OCI-LY7 (cell line): ENCODE data around the gene CACNB1. TPM values are rescaled to one million over a fixed set of nuclear protein-coding genes. Genes with fewer than 3 reads are reported as not detected.

Experiments used
- BruUV-seq: library from RNA; stranded (reverse); fragments of 400-500 nt; replicated peaks from 2 replicates; lab custom pipeline; 2021; lab: Mats Ljungman, UMichigan
- CTCF ChIA-PET: fragments of 300-600 bp; sonication (Branson Sonifier 250); formaldehyde crosslinking; loops from one replicate; lab custom pipeline; 2022; ENCODE audit warnings: antibody characterized with exemption; ENCODE audit not compliant: unreplicated experiment; lab: Charles Lee
- POLR2A ChIA-PET: fragments of 300-600 bp; sonication (Branson Sonifier 250); formaldehyde crosslinking; loops from one replicate; lab custom pipeline; 2022; ENCODE audit warnings: antibody characterized with exemption; lab: Charles Lee
- DNase-seq: peaks from one replicate; pipeline ENCODE4 v3.0.0-alpha.2; 2015; ENCODE audit warnings: low spot score
- H2AFZ ChIP-seq: fragments of 200-600 bp; sonication (generic), shearing (Covaris generic); 2 replicates; pipeline ENCODE4 v1.6.1; 2014; ENCODE audit warnings: mild to moderate bottlenecking, antibody characterized with exemption, low read length, moderate library complexity
- H3K27ac ChIP-seq: fragments of 200-600 bp; sonication (generic); 2 replicates; pipeline ENCODE4 v1.5.1; 2014; ENCODE audit warnings: mixed run types, low read depth, mild to moderate bottlenecking, moderate library complexity, low read length, inconsistent platforms; ENCODE audit not compliant: poor library complexity, severe bottlenecking
- H3K36me3 ChIP-seq: fragments of 200-600 bp; sonication (generic); 2 replicates; pipeline ENCODE4 v1.6.1; 2014; ENCODE audit warnings: mild to moderate bottlenecking, antibody characterized with exemption, low read length, moderate library complexity, mixed read lengths; ENCODE audit not compliant: insufficient read depth
- H3K4me1 ChIP-seq: fragments of 200-600 bp; sonication (generic); 2 replicates; pipeline ENCODE4 v1.5.1; 2014; ENCODE audit warnings: mild to moderate bottlenecking, low read length; ENCODE audit not compliant: insufficient read depth, poor library complexity, severe bottlenecking
- H3K4me2 ChIP-seq: fragments of 200-600 bp; sonication (generic); 2 replicates; pipeline ENCODE4 v1.6.1; 2014; ENCODE audit warnings: mild to moderate bottlenecking, low read length
- H3K4me3 ChIP-seq: fragments of 200-600 bp; sonication (generic); 2 replicates; pipeline ENCODE4 v1.5.1; 2014; ENCODE audit warnings: mild to moderate bottlenecking, low read depth, low read length; ENCODE audit not compliant: poor library complexity, severe bottlenecking
- H3K79me2 ChIP-seq: fragments of 200-600 bp; sonication (generic); 2 replicates; pipeline ENCODE4 v1.6.1; 2016; ENCODE audit warnings: low read depth, mild to moderate bottlenecking, low read length, moderate library complexity, mixed read lengths; ENCODE audit not compliant: insufficient read depth
- H3K9me2 ChIP-seq: fragments of 200-600 bp; sonication (generic); 2 replicates; pipeline ENCODE4 v1.6.1; 2016; ENCODE audit warnings: mild to moderate bottlenecking, low read length, mixed read lengths; ENCODE audit not compliant: insufficient read depth
- H3K9me3 ChIP-seq: fragments of 200-600 bp; sonication (generic); 2 replicates; pipeline ENCODE4 v1.6.1; 2014; ENCODE audit warnings: mild to moderate bottlenecking, mixed run types, low read length, mixed read lengths
- H4K20me1 ChIP-seq: fragments of 200-600 bp; sonication (generic); 2 replicates; pipeline ENCODE4 v1.6.1; 2014; ENCODE audit warnings: mild to moderate bottlenecking, antibody characterized with exemption, low read length, moderate library complexity, mixed read lengths; ENCODE audit not compliant: insufficient read depth
- EZH2phosphoT487 ChIP-seq: fragments of 200-600 bp; sonication (generic); IDR thresholded peaks from 2 replicates; pipeline ENCODE4 v1.6.1; 2018; ENCODE audit warnings: low read depth, borderline replicate concordance, mild to moderate bottlenecking, mixed run types, antibody characterized with exemption, low read length, moderate library complexity, mixed read lengths
- intact Hi-C: fragments of 100-400 bp; cut with micrococcal nuclease; formaldehyde crosslinking; loops from one replicate; pipeline ENCODE4 v1.10.0; 2022; ENCODE audit not compliant: unreplicated experiment
- total RNA-seq, 2 experiments: library from RNA; depleted of rRNA in 1 of 2; stranded (reverse); fragments of >200 nt in 1 of 2; shearing (Covaris generic) in 1 of 2; gene quantifications; 2 replicates each; pipeline ENCODE4 v1.2.3, GENCODE V29; 2014 to 2022
- TF ChIP-seq, protein P1 (sequence below): fragments of 200-600 bp; sonication (generic); conservative IDR thresholded peaks from 2 replicates; pipeline ENCODE4 v1.5.1; 2014; ENCODE audit warnings: mild to moderate bottlenecking, antibody characterized with exemption, low read length, moderate library complexity, mixed read lengths

Gene CACNB1
- total RNA-seq, 2 experiments from 2014 or later, result 23.7 to 30.9 TPM

DNA sequence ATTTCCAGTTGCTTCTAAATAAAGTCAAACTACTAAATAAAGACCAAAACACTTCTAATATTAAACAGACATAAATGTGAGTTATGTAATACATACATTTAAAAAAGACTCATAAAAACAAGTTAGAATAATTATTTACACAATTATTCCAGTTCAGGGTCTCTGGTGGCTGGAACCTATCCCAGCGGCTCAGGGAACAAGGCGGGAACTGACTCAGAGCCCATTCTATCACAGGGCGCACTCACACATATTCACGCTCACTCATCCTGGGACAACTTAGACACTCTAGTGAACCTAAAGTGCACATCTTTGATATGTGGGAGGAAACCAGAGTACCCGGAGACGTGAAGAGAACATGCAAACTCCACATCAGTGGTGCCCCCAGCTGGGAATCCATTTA, 71.0 kb downstream of the CACNB1 start:
- intact Hi-C loops, result no loop called here
- no peak overlapping the region for H3K4me2 ChIP-seq
- no peaks in the 10 kb centered on the region for H3K79me2 ChIP-seq
- H4K20me1 ChIP-seq, result no peaks in the 10 kb centered on the region
- DNase-seq, result no peak
- no peaks in the 10 kb centered on the region for H3K36me3 ChIP-seq
- TF ChIP-seq, protein P1, sequence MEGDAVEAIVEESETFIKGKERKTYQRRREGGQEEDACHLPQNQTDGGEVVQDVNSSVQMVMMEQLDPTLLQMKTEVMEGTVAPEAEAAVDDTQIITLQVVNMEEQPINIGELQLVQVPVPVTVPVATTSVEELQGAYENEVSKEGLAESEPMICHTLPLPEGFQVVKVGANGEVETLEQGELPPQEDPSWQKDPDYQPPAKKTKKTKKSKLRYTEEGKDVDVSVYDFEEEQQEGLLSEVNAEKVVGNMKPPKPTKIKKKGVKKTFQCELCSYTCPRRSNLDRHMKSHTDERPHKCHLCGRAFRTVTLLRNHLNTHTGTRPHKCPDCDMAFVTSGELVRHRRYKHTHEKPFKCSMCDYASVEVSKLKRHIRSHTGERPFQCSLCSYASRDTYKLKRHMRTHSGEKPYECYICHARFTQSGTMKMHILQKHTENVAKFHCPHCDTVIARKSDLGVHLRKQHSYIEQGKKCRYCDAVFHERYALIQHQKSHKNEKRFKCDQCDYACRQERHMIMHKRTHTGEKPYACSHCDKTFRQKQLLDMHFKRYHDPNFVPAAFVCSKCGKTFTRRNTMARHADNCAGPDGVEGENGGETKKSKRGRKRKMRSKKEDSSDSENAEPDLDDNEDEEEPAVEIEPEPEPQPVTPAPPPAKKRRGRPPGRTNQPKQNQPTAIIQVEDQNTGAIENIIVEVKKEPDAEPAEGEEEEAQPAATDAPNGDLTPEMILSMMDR, result no peak
- no peak for TF ChIP-seq EZH2phosphoT487
- no peaks in the 10 kb centered on the region for H3K9me2 ChIP-seq
- ChIA-PET POLR2A (no interaction called here), CTCF (no interaction called here)
- no peak overlapping the region for H2AFZ ChIP-seq
- no TSS peak for BruUV-seq
- H3K9me3 ChIP-seq, result no peaks in the 10 kb centered on the region
- H3K4me3 ChIP-seq, result no peak overlapping the region
- H3K27ac ChIP-seq, result no peak overlapping the region
- H3K4me1 ChIP-seq, result no peaks in the 10 kb centered on the region

DNA sequence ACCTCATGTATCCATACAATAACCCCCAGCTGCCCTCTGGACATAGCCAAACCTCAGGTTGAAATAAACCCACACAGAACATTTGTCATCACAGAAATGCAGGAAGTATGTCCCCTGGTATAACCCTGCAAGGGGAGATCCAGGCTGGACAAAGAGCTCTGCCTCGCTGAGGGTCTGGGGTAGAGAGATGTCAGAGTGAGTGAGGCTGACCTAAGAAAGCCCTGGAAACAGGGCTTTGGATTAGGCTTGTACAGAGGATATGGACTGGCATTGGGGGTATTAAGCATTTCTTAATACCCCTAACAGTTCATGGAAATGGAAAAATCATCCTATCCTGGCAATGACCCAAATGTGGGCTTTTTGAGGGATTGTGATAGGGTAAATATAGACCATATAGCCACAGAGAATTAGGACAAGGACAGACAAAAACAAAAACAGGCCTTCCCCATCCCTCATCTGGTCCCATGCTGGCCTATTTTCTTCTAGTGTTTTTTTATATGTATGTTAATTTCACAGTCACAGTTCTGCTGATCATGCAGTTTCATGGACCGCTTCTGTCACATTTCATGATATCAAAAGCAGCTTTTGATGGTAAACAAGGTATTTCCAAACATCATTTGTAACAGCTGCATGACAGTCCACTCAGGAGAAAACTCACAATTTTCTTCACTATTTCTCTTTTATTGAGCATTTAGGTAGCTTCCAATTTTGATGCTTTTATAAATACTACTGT, 72.2 kb downstream of the CACNB1 start:
- BruUV-seq, result no TSS peak

DNA sequence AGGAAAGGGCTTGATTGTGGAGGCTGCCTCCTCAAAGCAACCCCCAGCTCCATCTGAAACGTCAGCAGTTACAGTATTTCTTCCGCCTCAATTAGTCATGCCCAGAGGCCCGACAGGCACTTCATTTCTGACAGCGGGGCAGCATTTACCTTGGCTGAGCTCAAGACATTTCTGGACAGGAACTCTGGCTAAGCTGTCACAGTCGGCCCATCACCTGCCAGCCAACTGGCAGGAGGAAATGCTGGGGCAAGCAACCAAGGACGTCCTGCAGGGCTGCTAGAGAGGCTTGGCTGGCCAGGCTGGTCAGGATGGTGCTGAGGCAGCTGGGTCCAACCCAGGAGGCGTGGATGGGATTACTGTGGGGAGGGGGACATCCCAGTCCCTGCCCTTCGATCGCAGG, 73.8 kb downstream of the CACNB1 start:
- intact Hi-C loops, result no loop called here
- no peak overlapping the region for H3K27ac ChIP-seq
- H3K4me1 ChIP-seq, result peaks cover 12% of the 10 kb centered on the region
- no peaks in the 10 kb centered on the region for H3K36me3 ChIP-seq
- no peak for TF ChIP-seq EZH2phosphoT487
- TF ChIP-seq, protein P1, result no peak
- no peaks in the 10 kb centered on the region for H3K79me2 ChIP-seq
- no TSS peak for BruUV-seq
- no peaks in the 10 kb centered on the region for H3K9me3 ChIP-seq
- no peaks in the 10 kb centered on the region for H3K9me2 ChIP-seq
- H4K20me1 ChIP-seq, result no peaks in the 10 kb centered on the region
- no peak overlapping the region for H2AFZ ChIP-seq
- H3K4me3 ChIP-seq, result no peak overlapping the region
- POLR2A ChIA-PET, result no interaction called here
- no peak overlapping the region for H3K4me2 ChIP-seq
- DNase-seq, result no peak
- CTCF ChIA-PET, result no interaction called here

More for the DNA sequence above, 72.2 kb downstream of the CACNB1 start:
- no peaks in the 10 kb centered on the region for H3K9me3 ChIP-seq
- H3K79me2 ChIP-seq, result no peaks in the 10 kb centered on the region
- no peak overlapping the region for H3K4me3 ChIP-seq
- CTCF ChIA-PET, result no interaction called here
- intact Hi-C loops, result no loop called here
- no peaks in the 10 kb centered on the region for H4K20me1 ChIP-seq
- no peak overlapping the region for H3K4me2 ChIP-seq
- no peak overlapping the region for H3K27ac ChIP-seq
- H3K36me3 ChIP-seq, result no peaks in the 10 kb centered on the region
- TF ChIP-seq EZH2phosphoT487, result no peak
- TF ChIP-seq, protein P1, result no peak
- DNase-seq, result no peak
- no peaks in the 10 kb centered on the region for H3K4me1 ChIP-seq
- no peak overlapping the region for H2AFZ ChIP-seq
- POLR2A ChIA-PET, result interaction anchor here (0.6 kb wide), 1 partner anchor 48 kb away, joined by 3 read pairs; no protein-coding TSS in a partner anchor
- no peaks in the 10 kb centered on the region for H3K9me2 ChIP-seq
